Glutamatergic neuron (in vitro differentiated cells): ENCODE data around the gene PLEKHM3. TPM values are rescaled to one million over a fixed set of nuclear protein-coding genes. Genes with fewer than 3 reads are reported as not detected.

ENCODE experiments used
- DNase-seq: peaks from one replicate; pipeline ENCODE4 v3.0.0; 2022
- H3K27ac Mint-ChIP-seq: one replicate; pipeline ENCODE4 v1.8.0; 2020; ENCODE audit warnings: mild to moderate bottlenecking, mixed read lengths, inconsistent platforms; ENCODE audit not compliant: unreplicated experiment
- H3K27me3 Mint-ChIP-seq: one replicate; pipeline ENCODE4 v1.8.0; 2020; ENCODE audit warnings: mild to moderate bottlenecking, moderate library complexity, mixed read lengths, inconsistent platforms; ENCODE audit not compliant: unreplicated experiment
- H3K36me3 Mint-ChIP-seq: one replicate; pipeline ENCODE4 v1.8.0; 2020; ENCODE audit warnings: mild to moderate bottlenecking, mixed read lengths, inconsistent platforms; ENCODE audit not compliant: unreplicated experiment
- H3K4me1 Mint-ChIP-seq: one replicate; pipeline ENCODE4 v1.8.0; 2020; ENCODE audit warnings: mild to moderate bottlenecking, low read depth, mixed read lengths, inconsistent platforms; ENCODE audit not compliant: unreplicated experiment
- H3K4me3 Mint-ChIP-seq: one replicate; pipeline ENCODE4 v1.8.0; 2020; ENCODE audit warnings: mild to moderate bottlenecking, mixed read lengths, inconsistent platforms; ENCODE audit not compliant: unreplicated experiment
- H3K9me3 Mint-ChIP-seq: one replicate; pipeline ENCODE4 v1.8.0; 2020; ENCODE audit warnings: mild to moderate bottlenecking, moderate library complexity, mixed read lengths, inconsistent platforms; ENCODE audit not compliant: unreplicated experiment
- total RNA-seq: library from RNA; stranded (reverse); fragmentation: NEBNext Ultra II Directional; extraction: Animal tissue kit (Norgen Biotek cat#: 25700); gene quantifications from one replicate; pipeline ENCODE4 v1.2.1, GENCODE V29; 2021; ENCODE audit not compliant: unreplicated experiment
- TF ChIP-seq, protein P1 (sequence below): fragments of 200-600 bp; sonication (generic); IDR thresholded peaks from one replicate; pipeline ENCODE4 v1.5.0; 2021; ENCODE audit not compliant: partially characterized antibody, unreplicated experiment

The PLEKHM3 gene
- total RNA-seq, 1 donor from 2014 or later, result 19.5 TPM

GRCh38 chr2:208037564-208038487, 12.5 kb upstream of the PLEKHM3 start:
- Mint-ChIP-seq H3K9me3 (no peaks in the 10 kb centered on the region), H3K27me3 (no peaks in the 10 kb centered on the region), H3K4me3 (no peak overlapping the region), H3K4me1 (no peaks in the 10 kb centered on the region), H3K36me3 (no peaks in the 10 kb centered on the region), H3K27ac (no peak overlapping the region)
- TF ChIP-seq, protein P1, sequence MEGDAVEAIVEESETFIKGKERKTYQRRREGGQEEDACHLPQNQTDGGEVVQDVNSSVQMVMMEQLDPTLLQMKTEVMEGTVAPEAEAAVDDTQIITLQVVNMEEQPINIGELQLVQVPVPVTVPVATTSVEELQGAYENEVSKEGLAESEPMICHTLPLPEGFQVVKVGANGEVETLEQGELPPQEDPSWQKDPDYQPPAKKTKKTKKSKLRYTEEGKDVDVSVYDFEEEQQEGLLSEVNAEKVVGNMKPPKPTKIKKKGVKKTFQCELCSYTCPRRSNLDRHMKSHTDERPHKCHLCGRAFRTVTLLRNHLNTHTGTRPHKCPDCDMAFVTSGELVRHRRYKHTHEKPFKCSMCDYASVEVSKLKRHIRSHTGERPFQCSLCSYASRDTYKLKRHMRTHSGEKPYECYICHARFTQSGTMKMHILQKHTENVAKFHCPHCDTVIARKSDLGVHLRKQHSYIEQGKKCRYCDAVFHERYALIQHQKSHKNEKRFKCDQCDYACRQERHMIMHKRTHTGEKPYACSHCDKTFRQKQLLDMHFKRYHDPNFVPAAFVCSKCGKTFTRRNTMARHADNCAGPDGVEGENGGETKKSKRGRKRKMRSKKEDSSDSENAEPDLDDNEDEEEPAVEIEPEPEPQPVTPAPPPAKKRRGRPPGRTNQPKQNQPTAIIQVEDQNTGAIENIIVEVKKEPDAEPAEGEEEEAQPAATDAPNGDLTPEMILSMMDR, result no peak
- DNase-seq, result no peak

GRCh38 chr2:208036357-208036756, 11.0 kb upstream of the PLEKHM3 start:
- no peak overlapping the region for H3K4me3 Mint-ChIP-seq
- H3K36me3 Mint-ChIP-seq, result no peaks in the 10 kb centered on the region
- no peak for DNase-seq
- no peak overlapping the region for H3K27ac Mint-ChIP-seq
- H3K9me3 Mint-ChIP-seq, result no peaks in the 10 kb centered on the region
- no peaks in the 10 kb centered on the region for H3K4me1 Mint-ChIP-seq
- no peaks in the 10 kb centered on the region for H3K27me3 Mint-ChIP-seq
- TF ChIP-seq, protein P1, result no peak

DNA sequence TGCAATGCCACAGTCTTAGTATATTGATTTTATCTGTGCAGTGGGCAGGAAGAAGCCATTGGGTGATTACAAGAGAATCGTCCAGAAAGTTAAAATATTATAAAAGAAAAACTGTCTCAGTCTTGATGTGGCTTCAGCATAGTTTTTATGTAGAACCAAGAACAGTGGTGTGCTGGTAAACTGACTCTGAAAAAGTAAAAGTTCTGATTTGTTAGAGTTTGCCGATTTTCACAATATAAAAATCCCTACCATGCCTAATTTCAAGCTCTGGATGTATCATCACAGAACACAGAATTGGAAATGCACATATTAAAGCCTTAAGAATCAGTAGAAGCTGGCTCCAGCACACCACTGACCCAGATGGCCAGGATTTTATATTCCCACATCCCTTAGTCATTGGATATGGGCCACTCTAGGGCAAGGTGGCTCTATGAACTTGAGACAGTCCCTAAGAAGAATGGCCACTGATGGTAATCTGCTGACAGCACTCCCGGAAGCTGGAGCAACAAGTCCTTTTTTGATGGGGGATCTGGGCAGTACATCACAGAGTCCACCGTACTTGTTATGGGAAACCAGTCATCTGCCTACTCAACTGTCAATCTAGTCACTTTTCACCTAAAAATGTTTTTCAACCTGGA, 9.3 kb upstream of the PLEKHM3 start:
- H3K4me3 Mint-ChIP-seq, result no peak overlapping the region
- H3K27ac Mint-ChIP-seq, result no peak overlapping the region
- H3K36me3 Mint-ChIP-seq, result no peaks in the 10 kb centered on the region

GRCh38 chr2:208033701-208034502, 8.6 kb upstream of the PLEKHM3 start:
- Mint-ChIP-seq H3K36me3 (no peaks in the 10 kb centered on the region), H3K4me1 (no peaks in the 10 kb centered on the region), H3K4me3 (no peak overlapping the region), H3K27me3 (no peaks in the 10 kb centered on the region), H3K27ac (no peak overlapping the region), H3K9me3 (no peaks in the 10 kb centered on the region)
- no peak for DNase-seq
- TF ChIP-seq, protein P1, result no peak

More for the DNA sequence above, 9.3 kb upstream of the PLEKHM3 start:
- H3K9me3 Mint-ChIP-seq, result no peaks in the 10 kb centered on the region
- no peaks in the 10 kb centered on the region for H3K4me1 Mint-ChIP-seq
- TF ChIP-seq, protein P1, result no peak
- H3K27me3 Mint-ChIP-seq, result no peaks in the 10 kb centered on the region
- DNase-seq, result no peak
